ENCODE measurements around the gene KCTD17.

Gene KCTD17

DNA sequence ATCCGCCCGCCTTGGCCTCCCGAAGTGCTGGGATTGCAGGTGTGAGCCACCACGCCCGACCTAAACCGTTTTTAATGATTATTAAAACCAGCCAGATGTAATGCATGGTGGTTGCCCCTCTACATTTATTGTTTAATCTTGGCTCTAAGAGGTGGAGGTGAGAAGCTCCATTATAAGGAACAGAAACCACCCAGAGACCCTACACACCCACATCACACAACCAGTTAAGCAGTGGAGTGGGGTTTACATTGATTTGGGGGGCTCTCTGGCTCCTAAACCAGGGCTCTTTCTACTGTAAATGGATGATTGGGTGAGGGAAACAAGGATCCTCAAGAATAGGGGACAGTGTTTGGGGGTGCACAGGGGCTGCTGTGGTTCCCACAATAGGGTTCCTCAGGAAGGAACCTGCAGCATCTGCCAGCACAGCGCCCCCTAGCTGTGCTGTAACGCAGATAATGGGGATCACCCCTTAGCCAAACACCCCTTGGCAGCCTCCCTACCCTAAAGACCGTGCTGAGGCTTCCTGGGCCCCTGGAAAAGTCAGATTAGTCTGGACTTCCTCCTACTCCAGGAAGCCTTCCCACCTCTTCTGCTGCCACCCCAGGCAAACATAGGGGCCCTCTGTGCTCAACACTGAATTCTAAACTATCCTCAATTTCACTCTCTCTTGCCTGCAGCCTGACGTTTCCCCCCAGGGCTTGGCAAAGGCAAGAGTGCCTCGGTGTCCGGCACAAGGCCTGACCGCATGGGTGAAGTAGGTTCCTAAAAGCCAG is 29.6 kb upstream of the KCTD17 start:
- no peak for DNase-seq

DNA sequence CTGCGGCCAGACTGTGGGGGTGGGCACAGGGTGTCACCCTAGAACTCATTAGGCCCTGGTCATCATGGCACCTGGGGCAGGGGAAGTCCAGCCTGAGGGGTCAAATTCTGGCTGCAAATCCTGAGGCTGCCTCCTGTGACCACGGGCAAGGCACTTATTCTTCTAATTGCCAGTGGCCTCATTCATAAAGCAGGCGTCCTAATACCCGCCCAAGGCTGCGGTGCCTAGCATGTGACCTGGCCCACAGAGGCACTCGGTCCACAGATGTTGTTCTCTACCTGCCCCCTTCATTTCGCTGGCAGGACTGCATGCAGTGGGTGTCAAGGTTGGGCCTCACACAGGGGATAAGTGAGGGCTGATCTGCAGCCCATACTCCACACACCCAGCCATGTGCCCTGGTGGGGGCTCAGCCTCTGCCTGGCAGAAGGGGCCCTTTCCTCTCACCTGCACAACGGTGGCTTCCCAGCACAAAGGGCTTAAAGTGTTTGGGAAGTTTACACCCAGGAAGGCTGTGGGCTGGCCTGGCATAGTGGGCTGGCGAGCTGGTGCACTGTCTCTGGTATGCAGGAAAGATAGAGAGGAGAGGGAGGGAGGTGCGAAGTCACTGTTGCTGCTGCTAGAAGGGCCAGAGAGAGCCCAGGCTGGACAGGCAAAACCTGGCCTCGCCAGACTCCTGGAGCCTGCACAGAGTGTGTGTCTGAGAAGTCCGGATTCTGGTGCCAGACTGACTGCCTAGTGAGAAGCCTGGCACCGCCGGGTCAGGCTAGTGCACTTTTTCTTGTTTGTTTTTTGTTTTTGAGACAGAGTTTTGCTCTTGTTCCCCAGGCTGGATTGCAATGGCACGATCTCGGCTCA is 28.8 kb upstream of the KCTD17 start:
- no peak for DNase-seq

DNA sequence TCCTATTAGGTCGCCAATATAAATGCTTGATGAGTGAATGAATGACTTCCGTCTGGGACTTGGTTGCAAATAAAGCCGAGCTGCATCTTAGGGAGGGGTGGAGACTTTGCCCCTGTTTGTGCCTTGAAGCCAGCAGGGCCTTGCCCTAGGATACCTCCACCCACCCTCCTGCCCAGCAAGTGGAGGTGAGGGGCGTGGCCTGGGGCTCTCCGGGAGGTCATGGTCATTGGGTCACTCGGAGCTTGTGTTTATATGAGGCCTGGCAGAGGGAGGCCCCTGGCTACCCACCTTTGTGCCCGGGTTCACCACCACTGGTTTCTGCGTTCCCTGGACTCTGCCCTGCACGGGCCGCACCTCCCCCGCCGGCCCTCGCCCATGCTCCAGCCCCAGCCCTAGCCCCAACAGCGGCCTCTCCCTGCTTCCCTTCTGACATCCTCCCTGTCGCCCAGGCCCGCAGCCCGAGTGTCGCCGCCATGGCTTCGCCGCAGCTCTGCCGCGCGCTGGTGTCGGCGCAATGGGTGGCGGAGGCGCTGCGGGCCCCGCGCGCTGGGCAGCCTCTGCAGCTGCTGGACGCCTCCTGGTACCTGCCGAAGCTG is 27.7 kb upstream of the KCTD17 start:
- DNase-seq, result no peak

DNA sequence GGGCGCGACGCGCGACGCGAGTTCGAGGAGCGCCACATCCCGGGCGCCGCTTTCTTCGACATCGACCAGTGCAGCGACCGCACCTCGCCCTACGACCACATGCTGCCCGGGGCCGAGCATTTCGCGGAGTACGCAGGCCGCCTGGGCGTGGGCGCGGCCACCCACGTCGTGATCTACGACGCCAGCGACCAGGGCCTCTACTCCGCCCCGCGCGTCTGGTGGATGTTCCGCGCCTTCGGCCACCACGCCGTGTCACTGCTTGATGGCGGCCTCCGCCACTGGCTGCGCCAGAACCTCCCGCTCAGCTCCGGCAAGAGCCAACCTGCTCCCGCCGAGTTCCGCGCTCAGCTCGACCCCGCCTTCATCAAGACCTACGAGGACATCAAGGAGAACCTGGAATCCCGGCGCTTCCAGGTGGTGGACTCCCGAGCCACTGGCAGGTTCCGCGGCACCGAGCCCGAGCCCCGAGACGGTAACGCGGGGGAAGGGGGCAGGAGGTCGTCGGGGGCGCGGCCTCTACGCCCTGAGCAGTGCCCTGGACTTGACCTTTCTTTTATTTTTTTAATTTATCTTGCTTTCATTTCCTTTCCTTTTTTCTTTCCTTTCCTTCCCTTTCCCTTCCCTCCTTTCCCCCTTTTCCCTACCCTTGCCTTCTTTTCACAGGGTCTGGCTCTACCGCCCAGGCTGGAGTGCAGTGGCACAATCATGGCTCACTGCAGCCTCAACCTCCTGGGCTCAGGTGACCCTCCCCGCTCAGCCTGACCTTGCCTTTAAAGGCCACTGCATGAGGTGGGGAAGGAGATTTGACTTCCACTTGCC is 27.0 kb upstream of the KCTD17 start:
- no peak for DNase-seq

DNA sequence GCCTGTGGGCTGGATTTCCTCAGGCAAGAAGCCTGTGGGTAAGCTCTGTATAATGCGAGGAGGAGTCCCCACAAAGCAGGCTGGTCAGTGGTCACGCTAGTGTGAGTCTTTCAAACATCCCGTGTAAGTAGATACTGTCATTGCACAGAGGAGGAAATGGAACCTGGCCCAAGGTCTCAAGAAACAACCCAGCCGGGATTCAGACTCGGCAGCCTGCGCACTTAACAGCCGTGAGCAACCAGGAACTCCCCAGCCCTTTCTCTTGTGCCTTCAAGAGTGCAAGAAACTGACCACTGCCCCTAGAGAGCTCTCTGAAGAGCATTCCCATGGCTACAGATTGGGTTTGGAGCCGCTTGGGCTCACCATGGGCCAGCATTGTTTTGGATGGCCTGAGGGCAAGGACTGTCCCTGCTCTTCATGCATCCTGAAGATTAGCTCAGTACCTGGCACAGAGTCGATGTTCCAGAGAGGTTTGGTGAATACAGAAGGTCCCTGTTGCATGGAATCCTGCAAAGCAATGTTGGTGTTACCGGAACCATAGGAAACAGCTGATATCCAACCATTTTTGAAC is 26.0 kb upstream of the KCTD17 start:
- no peak for DNase-seq

DNA sequence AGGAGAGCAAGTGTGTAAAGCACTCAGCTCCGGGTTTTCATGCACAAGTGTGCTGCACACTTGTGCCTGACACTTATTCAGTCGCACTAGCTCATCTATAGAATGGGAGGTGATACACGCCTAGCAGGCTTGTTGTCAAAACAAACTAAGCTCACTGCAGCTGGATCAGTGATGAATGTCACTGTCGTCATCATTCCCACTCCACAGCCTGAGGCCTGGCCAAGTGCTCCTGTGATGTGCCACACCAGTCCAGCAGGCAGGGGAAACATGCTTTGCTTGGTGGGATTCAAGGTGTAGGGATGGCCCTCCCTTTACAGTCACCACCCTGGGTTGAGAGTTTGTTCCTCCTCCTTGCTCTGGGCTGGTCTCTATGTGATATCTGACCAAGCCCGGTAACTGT is 25.2 kb upstream of the KCTD17 start:
- DNase-seq, result no peak

DNA sequence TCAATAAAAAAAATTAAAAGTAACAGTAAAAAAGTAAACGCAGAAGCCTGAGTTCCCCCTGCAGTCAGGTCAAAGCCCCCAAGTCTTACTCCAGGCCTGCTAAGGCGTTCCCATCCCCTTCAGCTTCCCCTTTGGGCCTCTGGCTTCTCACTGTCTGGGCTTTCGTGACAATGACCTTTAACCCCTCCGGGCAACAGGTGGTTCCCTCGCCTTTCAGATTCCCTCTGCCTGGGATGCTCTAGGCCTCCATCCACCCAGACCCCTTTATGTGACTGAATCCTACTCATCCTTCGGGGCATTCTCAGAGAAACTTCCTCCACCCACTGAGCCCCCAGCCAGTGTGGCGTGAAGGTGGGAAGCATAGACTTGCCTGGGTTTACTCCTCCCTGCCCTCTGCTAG is 24.0 kb upstream of the KCTD17 start:
- DNase-seq, result no peak

DNA sequence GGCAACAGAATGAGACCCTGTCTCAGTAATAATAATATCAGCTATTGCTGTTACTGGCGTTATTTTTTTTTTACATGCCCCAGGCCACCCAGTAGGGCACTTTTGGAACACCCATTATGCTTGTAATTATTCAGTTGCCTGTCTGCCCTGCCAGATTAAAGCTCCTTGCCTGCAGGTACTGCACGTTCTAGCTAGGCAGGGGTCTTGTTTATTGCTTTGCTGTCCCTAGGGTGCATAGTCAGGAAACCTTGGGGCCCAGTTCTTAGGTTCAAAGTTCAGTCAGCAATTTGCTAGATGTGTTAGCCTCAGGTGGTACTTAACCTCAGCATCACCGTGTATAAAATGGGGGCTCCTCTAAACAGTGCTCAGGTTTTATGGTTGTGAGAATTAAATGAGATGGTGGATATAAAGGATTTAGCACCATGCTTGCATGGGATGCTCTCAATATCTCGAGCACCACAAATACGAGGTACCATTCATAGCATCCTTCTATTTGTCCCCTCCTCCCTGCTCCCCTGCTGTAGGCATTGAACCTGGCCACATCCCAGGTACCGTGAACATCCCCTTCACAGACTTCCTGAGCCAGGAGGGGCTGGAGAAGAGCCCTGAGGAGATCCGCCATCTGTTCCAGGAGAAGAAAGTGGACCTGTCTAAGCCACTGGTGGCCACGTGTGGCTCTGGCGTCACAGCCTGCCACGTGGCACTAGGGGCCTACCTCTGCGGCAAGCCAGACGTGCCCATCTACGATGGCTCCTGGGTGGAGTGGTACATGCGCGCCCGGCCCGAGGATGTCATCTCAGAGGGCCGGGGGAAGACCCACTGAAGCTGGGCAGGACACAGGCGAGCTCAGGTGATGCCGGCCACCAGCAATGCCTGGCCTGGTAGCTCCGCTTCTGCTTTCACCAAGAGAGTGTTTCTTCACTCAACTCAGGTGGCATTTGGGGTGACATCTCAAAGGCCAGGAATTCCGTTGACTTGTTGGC is 22.6 kb upstream of the KCTD17 start:
- no peak for DNase-seq

DNA sequence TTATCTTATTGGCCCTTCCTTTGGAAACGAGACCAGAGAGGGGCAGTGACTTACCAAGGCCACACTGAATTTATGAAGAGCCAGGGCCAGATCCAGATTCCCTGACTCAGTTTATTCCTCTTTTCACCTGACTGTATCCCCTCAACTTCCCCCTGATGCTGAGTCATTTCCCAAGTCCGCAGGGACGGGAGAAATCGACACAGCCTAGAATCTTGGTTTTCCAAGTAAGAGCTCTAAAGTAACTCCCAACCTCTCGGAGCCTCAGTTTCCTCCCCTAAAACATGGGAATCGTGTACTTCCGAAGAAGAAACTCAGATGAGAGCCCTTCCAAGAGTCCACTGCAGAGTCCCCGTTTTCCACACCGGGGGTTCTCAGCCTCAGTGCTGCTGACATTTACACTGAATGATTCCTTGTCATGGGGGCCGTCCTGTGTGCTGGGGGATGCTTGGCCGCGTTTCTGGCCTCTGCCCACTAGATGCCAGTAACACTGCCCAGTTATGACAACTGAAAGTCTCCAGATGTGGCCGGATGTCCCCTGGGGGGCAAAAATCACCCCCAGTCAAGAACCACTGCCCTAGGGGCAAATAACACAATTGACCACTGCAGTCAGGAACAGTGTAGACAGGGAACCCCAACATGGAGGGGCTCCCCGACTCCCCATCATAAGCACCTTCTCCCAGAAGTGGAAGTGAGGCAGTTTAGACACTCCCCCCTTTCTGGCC is 20.8 kb upstream of the KCTD17 start:
- no peak for DNase-seq

DNA sequence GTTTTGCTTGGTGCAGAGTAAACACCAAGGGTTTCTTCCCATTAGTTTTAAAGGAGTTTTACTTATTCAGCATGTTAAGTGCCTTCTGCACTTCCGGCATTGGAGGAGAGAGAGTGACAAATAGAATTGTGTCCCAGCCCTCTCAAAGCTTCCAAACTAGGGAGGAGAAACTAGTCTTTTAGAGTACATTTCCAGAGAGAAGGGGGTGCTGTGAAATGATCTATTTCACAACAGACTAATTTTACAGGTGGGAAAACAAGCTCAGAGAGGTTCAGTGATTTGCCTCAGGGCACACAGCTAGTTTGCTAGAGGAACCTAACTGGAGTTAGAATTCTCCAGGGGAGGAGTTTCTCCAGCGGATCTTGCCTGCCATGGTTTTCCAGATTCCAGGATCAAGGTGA is 19.4 kb upstream of the KCTD17 start:
- no peak for DNase-seq

DNA sequence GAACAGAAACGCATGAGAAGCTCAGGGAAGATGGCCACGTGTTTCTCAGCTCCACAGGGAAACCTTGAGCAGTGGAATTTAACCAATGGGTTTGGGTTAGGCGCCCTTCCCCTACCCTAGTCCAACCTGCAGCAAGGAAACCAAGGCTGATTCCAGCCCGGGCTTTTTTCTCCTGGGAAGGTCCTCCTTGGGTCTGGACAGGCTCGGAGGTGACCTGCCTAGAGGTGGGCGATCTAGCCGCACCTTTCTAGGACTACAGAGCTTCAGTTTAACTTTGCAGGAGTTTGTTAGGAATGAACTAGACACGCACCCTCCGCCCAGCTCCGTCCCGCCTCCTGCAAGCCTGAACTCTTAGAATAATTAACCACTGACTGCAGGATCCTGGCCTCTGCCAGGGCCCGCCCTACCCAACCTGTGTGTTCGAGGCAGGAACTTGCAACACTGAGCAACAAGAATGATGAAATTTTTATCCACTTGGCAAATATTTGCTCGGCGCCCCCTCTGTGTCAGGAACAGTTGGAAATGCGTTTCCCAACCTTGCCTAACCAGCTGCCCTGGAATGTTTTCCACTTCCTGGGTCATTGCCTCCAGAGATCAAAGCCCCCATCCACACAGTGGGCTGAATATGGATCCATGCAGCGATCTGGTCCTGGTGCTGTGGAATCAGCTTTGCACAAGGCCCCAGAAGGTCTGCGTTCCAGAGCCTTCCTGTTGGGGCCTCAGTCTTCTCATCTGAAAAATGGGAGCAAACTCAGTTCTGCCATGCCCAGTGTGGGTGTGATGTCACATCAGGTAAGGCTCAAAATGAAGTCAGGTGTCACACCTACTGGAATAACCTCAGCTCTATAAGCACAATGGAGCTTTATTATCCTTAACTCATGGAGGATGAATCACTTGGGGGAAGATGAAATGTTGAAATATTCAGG is 18.7 kb upstream of the KCTD17 start:
- no peak for DNase-seq

DNA sequence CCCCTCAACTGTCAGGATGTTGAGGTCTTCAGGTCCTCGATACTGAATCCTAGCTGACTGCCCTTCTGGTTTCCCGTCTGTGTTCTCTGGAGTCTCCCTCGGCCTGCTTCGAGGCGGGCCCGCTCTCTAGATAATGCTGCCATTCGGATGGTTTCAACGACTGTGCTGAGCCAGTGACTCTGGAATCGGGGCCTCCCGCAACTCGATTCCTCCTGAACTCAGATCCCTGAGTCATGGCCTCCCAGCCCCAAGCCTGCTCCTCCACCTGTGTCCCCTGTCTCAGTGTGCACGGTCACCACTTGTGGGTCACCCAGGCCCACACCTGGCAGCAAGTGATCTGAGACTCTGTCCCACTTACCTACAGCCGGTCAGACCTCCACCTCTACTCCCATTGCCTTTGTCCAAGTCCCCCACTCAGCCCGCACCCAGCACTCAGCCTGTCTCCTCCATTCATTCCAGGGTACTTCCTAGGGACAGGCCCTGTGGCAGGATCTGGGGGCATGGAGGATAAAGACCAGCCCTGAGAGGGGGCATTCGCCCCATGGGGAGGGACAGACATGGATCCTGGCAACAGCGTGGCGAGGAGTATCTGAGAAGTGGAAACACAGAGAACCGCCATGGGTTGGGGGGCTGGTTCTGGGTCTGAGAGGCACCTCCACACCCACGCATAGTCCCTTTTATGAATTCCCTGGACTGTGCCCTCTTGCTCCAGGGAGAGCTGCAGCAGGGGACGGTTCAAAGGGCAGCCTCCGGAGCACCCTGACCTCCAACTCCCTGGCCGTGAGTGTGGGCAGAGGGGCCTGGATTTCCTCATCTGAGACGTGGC is 17.7 kb upstream of the KCTD17 start:
- DNase-seq, result no peak

DNA sequence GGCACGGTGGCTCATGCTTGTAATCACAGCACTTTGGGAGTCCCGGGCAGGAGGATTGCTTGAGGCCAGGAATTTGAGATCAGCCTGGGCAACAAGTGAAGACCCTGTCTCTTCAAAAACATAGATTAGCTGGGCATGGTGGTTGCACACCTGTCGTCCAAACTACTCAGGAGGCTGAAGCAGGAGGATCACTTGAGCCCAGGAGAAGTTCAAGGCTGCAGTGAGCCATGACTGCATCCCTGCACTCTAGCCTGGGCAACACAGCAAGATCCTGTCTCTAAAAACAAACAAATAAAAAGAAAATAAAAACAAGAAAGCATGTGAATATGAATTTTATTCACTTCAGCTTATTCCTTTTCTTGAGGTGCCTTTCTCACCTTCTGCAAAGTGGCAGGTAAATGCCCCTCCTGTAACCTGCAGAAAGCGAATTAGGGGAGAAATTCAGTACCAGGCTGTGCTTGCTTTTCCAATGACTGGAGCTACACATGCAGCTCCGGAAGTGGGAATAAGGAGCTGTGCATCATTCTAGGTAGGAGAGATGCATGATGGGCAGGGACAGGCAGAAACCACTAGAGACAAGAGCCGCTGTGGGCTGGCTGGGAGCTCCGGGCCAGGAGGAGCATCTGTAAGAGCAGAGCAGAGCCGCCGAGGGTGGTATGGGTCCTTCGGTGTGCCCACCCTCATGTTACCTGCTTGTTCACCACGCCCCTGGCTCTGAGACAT is 14.7 kb upstream of the KCTD17 start:
- DNase-seq, result no peak

DNA sequence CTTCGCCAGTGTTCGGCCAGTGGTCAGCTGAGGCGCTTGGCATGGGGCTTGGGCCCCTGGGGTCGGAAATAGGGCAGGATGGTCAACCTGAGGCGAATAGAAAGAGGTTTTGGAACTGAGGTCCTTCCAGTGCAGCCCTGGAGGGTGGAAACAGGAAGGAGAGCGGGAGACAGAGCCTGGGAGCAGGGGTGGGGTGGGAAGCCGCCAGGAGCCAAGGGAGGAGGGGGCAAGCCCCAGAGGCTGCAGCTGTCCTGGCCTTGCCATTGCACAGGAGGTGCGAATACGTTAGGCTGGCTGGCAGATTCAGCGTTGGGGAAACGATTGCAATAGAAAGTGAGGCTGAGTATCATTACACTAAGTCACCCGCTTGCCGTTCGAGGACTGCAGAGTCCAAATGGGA is 13.9 kb upstream of the KCTD17 start:
- DNase-seq, result no peak

DNA sequence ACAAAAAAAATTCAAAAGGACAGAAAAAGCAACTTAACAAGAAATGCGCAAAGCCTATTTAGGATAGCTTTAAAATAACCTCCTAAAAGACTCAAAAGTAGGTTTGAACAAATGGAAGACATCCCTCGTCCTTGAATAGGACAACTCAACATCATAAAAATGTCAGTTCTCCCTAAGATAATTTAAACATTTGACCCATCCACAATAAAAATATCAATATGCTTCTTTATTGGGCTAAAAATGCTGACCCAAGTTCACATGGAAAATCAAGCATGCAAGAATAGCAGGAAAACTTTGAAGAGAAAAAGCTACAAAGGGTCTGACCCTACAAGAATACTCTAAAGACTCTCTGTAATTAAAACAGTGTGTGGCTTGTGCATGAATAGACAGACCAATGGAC is 12.1 kb upstream of the KCTD17 start:
- DNase-seq, result no peak

DNA sequence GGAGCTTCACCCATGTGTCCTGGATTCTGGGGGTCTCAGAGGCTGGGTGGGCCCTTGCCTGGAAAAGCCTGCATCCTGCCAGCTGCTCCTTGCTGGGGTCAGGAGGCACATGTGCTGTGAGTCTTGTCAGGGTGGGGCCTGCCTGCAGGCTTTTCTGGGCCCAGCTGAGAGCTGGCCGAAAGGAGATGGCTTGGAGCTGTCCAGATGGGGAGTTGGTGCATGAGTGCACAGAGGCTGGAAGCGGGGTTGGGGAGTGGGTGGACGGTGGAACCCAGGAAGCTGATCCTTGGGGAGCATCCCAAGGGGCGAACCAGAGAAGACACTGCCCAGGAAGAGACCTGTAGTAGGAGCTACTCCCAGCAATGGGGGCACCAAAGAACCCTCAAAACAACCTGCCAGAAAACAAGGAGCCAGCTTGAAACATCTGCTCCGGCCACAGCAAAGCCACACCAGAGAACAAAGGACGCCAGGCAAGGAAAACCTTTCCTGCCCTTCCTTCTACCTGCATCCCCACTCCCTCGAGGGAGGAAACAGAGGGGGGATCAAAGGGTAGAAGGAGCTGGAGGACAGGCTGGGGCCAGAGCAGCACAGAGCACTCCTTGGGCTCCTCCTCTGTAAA is 8.2 kb upstream of the KCTD17 start:
- DNase-seq, result no peak

DNA sequence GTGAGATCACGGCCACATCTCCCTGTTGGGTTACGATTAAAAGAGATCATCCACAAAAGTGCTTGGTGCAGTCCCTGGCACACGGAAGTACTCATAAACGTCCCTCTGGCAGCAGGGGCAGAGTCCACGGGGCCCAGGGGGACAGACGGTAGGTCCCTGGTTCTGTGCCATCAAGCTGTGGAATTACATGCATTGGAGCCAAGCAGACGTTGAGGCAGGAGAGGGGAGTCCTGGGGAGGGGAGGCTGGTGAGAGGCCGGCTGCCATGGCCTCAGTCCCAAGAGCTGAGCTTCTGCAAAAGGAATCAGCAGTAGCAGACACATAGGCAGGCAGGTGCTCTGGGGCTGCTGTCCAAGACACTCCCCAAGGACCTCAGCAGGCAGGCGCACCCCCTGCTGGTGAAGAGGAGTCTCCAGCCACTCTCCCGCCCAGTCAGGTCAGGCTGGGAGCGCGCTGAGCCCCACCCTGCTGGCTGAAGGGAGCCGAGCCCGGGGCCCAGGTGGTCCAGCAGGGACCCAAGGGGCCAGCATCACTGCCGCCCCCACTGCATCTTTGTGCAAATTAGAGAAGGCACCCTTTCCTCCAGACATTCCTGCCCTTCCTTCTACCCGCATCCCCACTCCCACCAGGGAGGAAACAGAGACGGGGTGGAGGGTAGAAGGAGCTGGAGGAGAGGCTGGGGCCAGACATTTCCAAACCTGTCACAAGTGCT is 7.6 kb upstream of the KCTD17 start:
- no peak for DNase-seq

All from NCI-H2227 treated with DMSO at 0.1 percent for 48 hours (cell line).